HepG2 (cell line): ENCODE data around the gene GLYATL3. TPM values are rescaled to one million over a fixed set of nuclear protein-coding genes. Genes with fewer than 3 reads are reported as not detected.

Experiments
- CAMTA2 ChIP-seq: sonication (generic); formaldehyde crosslinking; IDR thresholded peaks from 2 replicates; pipeline ENCODE4 v1.4.0; 2020; ENCODE audit warnings: mild to moderate bottlenecking, missing genetic modification reagents, borderline replicate concordance
- CC2D1A ChIP-seq: sonication (generic); formaldehyde crosslinking; IDR thresholded peaks from 2 replicates; pipeline ENCODE4 v1.8.1; 2023; ENCODE audit warnings: mild to moderate bottlenecking, missing genetic modification reagents
- CHD4 ChIP-seq: fragments of 200-600 bp; sonication (generic); IDR thresholded peaks from 2 replicates; pipeline ENCODE4 v1.7.0; 2017; ENCODE audit warnings: mild to moderate bottlenecking, low read length, borderline replicate concordance
- ERF ChIP-seq: IDR thresholded peaks from 2 replicates; pipeline ENCODE4 v1.6.1; 2018; ENCODE audit warnings: missing biosample characterization, missing genetic modification reagents
- FOSL1 ChIP-seq: sonication (generic); formaldehyde crosslinking; IDR thresholded peaks from 2 replicates; pipeline ENCODE4 v1.9.0; 2021; ENCODE audit warnings: missing genetic modification reagents, borderline replicate concordance
- GABPA ChIP-seq, 2 experiments: IDR thresholded peaks; 2 replicates each; pipeline ENCODE4 v1.6.1; 2011 to 2016; ENCODE audit warnings: low read depth in 2 of 2, low read length in 1 of 2, missing biosample characterization in 1 of 2, missing genetic modification characterization in 1 of 2
- KAT7 ChIP-seq: IDR thresholded peaks from 2 replicates; pipeline ENCODE4 v1.6.1; 2018; ENCODE audit warnings: borderline replicate concordance, missing compliant biosample characterization
- MTA3 ChIP-seq: sonication (generic); formaldehyde crosslinking; IDR thresholded peaks from 2 replicates; pipeline ENCODE4 v1.4.0; 2020; ENCODE audit warnings: missing genetic modification reagents
- MYNN ChIP-seq: sonication (generic); formaldehyde crosslinking; IDR thresholded peaks from 2 replicates; pipeline ENCODE4 v1.4.0; 2020; ENCODE audit warnings: mild to moderate bottlenecking, low read depth, missing genetic modification reagents
- NFIC ChIP-seq: IDR thresholded peaks from 2 replicates; pipeline ENCODE4 v1.6.1; 2012; ENCODE audit warnings: mild to moderate bottlenecking, low read length, inconsistent platforms
- ZBTB20 ChIP-seq: sonication (generic); formaldehyde crosslinking; IDR thresholded peaks from 2 replicates; pipeline ENCODE4 v1.8.1; 2023; ENCODE audit warnings: missing genetic modification reagents, low read depth, mild to moderate bottlenecking, borderline replicate concordance
- ZNF121 ChIP-seq: sonication (generic); formaldehyde crosslinking; IDR thresholded peaks from 2 replicates; pipeline ENCODE4 v1.5.0; 2020; ENCODE audit warnings: mild to moderate bottlenecking, missing genetic modification reagents
- ZNF335 ChIP-seq: sonication (generic); formaldehyde crosslinking; IDR thresholded peaks from 2 replicates; pipeline ENCODE4 v1.4.0; 2020; ENCODE audit warnings: missing genetic modification reagents
- ZNF382 ChIP-seq: sonication (generic); formaldehyde crosslinking; IDR thresholded peaks from 2 replicates; pipeline ENCODE4 v1.5.0; 2020; ENCODE audit warnings: missing genetic modification reagents, mild to moderate bottlenecking, borderline replicate concordance
- ZNF572 ChIP-seq: sonication (generic); formaldehyde crosslinking; IDR thresholded peaks from 2 replicates; pipeline ENCODE4 v1.5.1; 2020; ENCODE audit warnings: mild to moderate bottlenecking, missing genetic modification reagents
- polyA plus RNA-seq, 8 experiments: library from polyadenylated mRNA; depleted of rRNA in 3 of 8; stranded (reverse) in 7 of 8; unstranded in 1 of 8; fragments of >200 nt; fragmentation: Illumina TruSeq in 4 of 8; extraction: Trizol in 4 of 8; gene quantifications; 2 replicates each; pipeline versions ENCODE4 v1.2.1 to v1.2.3, GENCODE V29; 2011 to 2016; ENCODE audit warnings: low read depth in 4 of 8, missing spikeins in 1 of 8, mixed read lengths in 1 of 8; ENCODE audit not compliant: insufficient read depth in 1 of 8
- total RNA-seq, 5 experiments: library from RNA; depleted of rRNA; stranded (reverse); fragments of >200 nt; fragmentation: Illumina TruSeq; extraction: Trizol; gene quantifications; 2 replicates each; pipeline ENCODE4 v1.2.3, GENCODE V29; 2016; ENCODE audit warnings: low read depth in 1 of 5
- TF ChIP-seq, protein P1 (sequence below): IDR thresholded peaks from 2 replicates; pipeline ENCODE4 v1.6.1; 2012; ENCODE audit warnings: low read depth, low read length, improper control_type of control experiment
- TF ChIP-seq, protein P2 (sequence below): sonication (generic); formaldehyde crosslinking; IDR thresholded peaks from 2 replicates; pipeline ENCODE4 v1.4.0; 2020; ENCODE audit warnings: low read depth, mild to moderate bottlenecking, missing genetic modification reagents
- TF ChIP-seq, protein P3 (sequence below): sonication (generic); formaldehyde crosslinking; conservative IDR thresholded peaks from 2 replicates; pipeline ENCODE4 v1.4.0; 2020; ENCODE audit warnings: missing genetic modification reagents
- TF ChIP-seq, protein P4 (sequence below): sonication (generic); formaldehyde crosslinking; IDR thresholded peaks from 2 replicates; pipeline ENCODE4 v1.8.1; 2022; ENCODE audit warnings: low read depth, mild to moderate bottlenecking, missing genetic modification reagents
- TF ChIP-seq, protein P5 (sequence below): sonication (generic); formaldehyde crosslinking; IDR thresholded peaks from 2 replicates; pipeline ENCODE4 v1.5.0; 2020; ENCODE audit warnings: missing genetic modification reagents, mild to moderate bottlenecking, borderline replicate concordance

Gene GLYATL3
- total and polyA plus RNA-seq, 2 of the 13 experiments (the other 11 are each of a cell fraction or from before 2014, with no cell fraction given): 0.05 TPM; not detected in 1

DNA sequence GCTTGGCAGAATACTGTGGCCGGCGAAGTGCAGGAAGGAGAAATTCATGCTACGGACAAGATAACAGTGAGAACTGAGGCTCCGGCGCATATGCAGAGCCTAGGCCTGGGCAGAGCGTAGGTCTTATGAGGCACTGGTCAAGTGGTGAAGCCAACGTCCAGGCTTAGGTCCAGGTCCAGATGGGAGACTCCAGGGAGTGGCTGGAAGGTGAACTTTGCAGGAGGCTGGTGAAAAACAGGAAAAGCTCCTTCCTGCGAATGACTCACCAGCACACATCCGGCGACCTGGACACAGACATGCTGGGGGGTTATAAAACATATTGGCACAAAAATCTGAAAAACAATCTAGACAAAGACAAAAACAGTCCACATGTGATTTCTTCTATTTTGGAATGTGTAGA, 66.1 kb downstream of the GLYATL3 start (continued):
- TF ChIP-seq, protein P1, sequence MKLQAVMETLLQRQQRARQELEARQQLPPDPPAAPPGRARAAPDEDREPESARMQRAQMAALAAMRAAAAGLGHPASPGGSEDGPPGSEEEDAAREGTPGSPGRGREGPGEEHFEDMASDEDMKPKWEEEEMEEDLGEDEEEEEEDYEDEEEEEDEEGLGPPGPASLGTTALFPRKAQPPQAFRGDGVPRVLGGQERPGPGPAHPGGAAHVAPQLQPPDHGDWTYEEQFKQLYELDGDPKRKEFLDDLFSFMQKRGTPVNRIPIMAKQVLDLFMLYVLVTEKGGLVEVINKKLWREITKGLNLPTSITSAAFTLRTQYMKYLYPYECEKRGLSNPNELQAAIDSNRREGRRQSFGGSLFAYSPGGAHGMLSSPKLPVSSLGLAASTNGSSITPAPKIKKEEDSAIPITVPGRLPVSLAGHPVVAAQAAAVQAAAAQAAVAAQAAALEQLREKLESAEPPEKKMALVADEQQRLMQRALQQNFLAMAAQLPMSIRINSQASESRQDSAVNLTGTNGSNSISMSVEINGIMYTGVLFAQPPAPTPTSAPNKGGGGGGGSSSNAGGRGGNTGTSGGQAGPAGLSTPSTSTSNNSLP: no peak
- TF ChIP-seq CC2D1A (CRISPR knock-in tag) (no peak), ZNF382 (no peak), GABPA (IDR thresholded peaks at IDR 0.05; ENCODE audit: low read depth, low read length) (peak; percentile 21; the same call in 1 of the 2 replicates), GABPA (CRISPR knock-in tag; IDR thresholded peaks at IDR 0.05; ENCODE audit: low read depth) (peak; percentile 84), ERF (CRISPR knock-in tag) (no peak), ZNF121 (CRISPR knock-in tag) (no peak), MYNN (no peak), FOSL1 (peak; percentile 63; the same call in 1 of the 2 replicates), ZBTB20 (CRISPR knock-in tag) (no peak), ZNF335 (CRISPR knock-in tag) (0 out of 2 replicates have a peak, but pooled peaks have one; percentile 35), CHD4 (no peak), MTA3 (CRISPR knock-in tag) (no peak), CAMTA2 (CRISPR knock-in tag) (no peak), KAT7 (CRISPR knock-in tag) (no peak), ZNF572 (CRISPR knock-in tag) (no peak), NFIC (no peak)
- TF ChIP-seq, protein P2, sequence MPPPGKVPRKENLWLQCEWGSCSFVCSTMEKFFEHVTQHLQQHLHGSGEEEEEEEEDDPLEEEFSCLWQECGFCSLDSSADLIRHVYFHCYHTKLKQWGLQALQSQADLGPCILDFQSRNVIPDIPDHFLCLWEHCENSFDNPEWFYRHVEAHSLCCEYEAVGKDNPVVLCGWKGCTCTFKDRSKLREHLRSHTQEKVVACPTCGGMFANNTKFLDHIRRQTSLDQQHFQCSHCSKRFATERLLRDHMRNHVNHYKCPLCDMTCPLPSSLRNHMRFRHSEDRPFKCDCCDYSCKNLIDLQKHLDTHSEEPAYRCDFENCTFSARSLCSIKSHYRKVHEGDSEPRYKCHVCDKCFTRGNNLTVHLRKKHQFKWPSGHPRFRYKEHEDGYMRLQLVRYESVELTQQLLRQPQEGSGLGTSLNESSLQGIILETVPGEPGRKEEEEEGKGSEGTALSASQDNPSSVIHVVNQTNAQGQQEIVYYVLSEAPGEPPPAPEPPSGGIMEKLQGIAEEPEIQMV (CRISPR knock-in tag): no peak
- TF ChIP-seq, protein P3, sequence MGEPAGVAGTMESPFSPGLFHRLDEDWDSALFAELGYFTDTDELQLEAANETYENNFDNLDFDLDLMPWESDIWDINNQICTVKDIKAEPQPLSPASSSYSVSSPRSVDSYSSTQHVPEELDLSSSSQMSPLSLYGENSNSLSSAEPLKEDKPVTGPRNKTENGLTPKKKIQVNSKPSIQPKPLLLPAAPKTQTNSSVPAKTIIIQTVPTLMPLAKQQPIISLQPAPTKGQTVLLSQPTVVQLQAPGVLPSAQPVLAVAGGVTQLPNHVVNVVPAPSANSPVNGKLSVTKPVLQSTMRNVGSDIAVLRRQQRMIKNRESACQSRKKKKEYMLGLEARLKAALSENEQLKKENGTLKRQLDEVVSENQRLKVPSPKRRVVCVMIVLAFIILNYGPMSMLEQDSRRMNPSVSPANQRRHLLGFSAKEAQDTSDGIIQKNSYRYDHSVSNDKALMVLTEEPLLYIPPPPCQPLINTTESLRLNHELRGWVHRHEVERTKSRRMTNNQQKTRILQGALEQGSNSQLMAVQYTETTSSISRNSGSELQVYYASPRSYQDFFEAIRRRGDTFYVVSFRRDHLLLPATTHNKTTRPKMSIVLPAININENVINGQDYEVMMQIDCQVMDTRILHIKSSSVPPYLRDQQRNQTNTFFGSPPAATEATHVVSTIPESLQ: no peak
- TF ChIP-seq, protein P4, sequence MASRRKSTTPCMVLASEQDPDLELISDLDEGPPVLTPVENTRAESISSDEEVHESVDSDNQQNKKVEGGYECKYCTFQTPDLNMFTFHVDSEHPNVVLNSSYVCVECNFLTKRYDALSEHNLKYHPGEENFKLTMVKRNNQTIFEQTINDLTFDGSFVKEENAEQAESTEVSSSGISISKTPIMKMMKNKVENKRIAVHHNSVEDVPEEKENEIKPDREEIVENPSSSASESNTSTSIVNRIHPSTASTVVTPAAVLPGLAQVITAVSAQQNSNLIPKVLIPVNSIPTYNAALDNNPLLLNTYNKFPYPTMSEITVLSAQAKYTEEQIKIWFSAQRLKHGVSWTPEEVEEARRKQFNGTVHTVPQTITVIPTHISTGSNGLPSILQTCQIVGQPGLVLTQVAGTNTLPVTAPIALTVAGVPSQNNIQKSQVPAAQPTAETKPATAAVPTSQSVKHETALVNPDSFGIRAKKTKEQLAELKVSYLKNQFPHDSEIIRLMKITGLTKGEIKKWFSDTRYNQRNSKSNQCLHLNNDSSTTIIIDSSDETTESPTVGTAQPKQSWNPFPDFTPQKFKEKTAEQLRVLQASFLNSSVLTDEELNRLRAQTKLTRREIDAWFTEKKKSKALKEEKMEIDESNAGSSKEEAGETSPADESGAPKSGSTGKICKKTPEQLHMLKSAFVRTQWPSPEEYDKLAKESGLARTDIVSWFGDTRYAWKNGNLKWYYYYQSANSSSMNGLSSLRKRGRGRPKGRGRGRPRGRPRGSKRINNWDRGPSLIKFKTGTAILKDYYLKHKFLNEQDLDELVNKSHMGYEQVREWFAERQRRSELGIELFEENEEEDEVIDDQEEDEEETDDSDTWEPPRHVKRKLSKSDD (CRISPR knock-in tag): no peak
- TF ChIP-seq, protein P5, sequence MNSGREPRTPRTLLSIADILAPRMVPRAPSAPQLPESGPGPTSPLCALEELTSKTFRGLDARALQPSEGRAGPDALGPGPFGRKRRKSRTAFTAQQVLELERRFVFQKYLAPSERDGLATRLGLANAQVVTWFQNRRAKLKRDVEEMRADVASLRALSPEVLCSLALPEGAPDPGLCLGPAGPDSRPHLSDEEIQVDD: no peak
